Germinal center (tissue), 1 donor: Measurements from ENCODE around the gene ETS2.

Source experiments
- DNase-seq: peaks from one replicate; pipeline ENCODE4 v3.0.0; 2012; ENCODE audit warnings: mixed read lengths, low spot score

The ETS2 gene

DNA sequence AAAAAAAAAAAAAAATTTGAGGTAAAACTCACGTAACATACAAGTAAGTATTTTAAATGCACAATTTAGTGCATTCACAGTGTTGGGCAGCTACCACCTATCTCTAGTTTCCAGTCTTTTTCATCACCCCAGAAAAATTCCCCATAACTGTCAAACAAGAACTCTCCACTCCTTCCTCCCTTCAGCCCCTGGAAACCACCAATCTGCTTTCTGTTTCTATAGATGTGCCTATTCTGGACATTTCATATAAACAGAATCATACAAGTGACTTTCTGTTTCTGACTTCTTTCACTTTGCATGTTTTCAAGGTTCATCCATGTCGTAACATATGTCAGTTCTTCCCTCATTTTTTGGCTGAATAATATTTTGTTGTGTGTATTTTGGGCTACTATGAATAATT, 24.9 kb upstream of the ETS2 start:
- DNase-seq: no peak

DNA sequence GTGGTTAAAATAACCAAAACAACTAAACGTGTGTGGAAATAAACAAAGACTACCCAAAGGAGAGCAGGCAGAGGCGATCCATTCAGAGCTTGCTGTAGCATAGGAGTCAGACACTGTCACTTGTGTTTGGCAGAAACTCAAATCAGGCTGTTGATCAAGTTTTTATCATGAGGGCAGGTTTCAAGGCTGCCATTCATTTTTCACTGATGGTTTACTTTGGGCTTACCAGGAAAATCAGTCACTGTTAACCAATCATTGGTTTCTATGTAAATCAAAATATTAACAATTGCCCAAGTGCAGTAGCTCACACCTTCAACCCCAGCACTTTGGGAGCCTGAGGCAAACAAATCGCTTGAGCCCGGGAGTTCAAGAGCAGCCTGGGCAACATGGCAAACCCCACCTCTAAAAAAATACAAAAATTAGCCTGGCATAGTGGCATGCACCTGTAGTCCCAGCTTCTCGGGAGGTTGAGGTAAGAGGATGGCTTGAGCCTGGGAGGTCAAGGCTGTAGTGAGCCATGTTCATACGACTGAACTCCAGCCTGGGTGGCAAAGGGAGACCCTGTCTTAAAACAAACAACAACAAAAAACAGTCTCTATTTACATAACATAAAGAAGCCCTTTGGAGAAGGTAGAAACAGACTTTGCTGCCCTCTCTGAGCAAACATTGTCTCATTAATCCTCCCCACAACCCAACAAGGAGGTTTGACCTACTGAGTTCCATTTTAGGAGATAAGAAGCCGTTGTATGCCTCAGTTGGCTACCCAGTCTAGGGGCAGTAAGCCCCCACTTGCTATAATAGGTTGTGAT, 21.1 kb upstream of the ETS2 start:
- DNase-seq: no peak

- no peak for DNase-seq
Measured at GRCh38 chr21:38785483-38785882, 20.2 kb upstream of the ETS2 start.

DNA sequence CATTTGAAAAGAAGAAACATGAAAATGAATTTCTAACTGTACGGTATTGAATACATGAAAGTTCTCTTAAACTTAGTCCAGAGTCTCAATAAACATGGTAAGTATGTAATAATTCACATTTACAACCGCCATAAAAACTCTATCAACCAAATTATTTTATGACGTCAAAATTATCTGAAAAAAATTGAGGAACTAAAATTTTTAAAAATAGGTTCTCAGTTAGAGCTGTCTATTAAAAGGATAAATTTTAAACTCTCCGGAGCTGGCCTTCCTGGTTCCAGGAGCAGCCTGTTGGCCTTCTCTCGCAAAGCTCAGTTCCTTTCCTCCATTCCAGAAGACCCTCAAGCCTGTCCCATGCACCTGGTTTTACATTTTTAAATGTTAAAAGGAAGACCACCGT, 18.7 kb upstream of the ETS2 start:
- no peak for DNase-seq

- DNase-seq: no peak
Measured at GRCh38 chr21:38787461-38788274, 18.1 kb upstream of the ETS2 start.

GRCh38 chr21:38788275-38788905, 17.3 kb upstream of the ETS2 start:
- DNase-seq: no peak

- no peak for DNase-seq
Measured at GRCh38 chr21:38789275-38789674, 16.5 kb upstream of the ETS2 start.

DNA sequence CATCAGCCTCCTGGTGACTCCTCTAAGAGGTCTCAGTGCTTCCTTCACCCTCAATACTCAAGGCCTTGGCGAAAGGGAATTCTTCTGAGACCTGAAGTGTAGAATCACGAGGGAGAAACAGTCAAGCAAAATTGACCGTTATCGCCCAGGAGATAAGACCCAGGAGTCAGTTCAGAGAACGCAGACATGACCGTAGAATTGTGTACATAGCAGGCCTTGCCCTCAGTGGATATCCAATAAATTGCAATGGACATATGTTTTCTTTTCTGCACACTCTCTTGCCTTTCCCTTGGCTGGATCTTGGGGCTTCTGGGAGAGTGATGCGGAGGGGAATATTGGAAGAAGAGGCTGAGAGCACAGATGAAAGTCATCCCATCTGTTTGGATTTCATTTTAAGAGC, 15.7 kb upstream of the ETS2 start:
- no peak for DNase-seq

- no peak for DNase-seq
Measured at GRCh38 chr21:38790961-38791360, 14.8 kb upstream of the ETS2 start.

- no peak for DNase-seq
Measured at GRCh38 chr21:38792676-38793459, 12.9 kb upstream of the ETS2 start.

DNA sequence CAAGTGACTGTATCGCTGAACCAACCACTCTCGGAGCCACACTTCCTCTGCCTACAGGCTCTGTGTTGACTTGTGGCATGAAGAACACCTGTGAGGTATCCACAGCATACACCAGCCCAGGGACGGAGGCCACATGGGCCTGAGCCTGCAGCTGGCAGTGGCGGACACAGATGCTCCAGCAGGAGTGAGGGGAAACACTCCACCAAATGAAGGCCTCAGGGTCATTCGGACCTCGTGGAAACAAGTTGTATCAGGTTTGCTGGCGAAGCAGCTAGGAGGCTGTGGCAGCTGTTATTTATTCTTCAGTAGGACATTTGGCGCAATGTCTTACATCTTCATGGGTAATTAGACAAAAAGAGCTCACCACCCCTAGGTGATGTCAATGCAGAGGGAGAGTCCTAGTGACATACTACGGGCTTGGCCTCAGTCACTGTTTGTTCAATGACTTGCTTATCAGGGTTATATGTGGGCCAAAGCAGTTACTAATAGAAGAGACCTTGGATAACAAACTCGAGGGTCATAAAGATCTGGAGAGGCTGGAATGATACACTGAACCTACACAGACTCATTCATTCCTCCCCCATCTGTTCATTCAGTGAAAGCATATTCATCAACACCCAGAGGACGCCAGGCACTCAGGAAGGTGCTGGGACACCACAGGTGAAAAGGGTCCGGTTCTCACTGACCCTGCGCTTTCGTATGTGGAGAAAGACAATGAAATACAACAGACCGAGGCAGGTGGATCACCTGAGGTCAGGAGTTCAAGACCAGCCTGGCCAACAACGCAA, 11.6 kb upstream of the ETS2 start:
- DNase-seq: no peak

- DNase-seq: no peak
Measured at GRCh38 chr21:38794978-38795377, 10.8 kb upstream of the ETS2 start.

DNA sequence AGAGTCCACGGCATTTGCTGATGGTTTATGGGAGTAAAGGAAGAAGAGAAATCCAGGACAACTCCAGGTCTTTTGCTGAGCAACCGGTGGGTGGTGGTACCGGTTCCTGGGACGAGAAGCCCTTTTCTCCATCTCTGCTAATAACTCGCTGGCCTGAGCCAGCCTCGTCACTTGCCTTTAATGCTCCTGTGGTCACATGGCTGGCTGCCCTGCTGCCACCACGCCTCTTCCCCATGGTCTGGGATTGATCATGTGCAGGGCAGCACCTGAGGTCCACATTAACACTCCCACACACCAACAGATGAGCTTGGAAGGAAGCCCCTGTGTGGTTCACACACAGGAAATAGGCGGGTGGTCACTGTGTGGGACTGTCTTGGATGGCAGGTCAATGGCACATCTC, 10.3 kb upstream of the ETS2 start:
- no peak for DNase-seq

- no peak for DNase-seq
Measured at GRCh38 chr21:38796424-38796823, 9.3 kb upstream of the ETS2 start.

DNA sequence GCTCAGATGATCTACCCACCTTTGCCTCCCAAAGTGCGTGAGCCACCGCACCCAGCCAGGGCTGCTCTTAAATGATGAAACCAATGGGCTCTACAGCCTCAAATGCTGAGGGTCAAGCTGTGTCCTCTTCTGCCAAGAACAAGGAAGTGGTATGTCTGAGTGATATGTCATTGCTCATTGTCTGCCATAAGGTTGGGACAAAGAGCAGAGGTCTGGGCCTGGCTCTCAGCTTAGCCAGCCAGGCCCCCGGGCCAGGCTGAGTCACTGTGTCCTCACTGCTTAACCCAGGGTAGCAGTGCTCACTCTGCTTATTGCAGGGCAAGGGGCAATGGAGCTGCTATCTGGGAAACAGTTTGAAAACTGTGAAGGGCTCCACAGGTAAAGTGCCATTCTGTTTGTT, 8.3 kb upstream of the ETS2 start:
- no peak for DNase-seq

- no peak for DNase-seq
Measured at GRCh38 chr21:38798081-38798480, 7.6 kb upstream of the ETS2 start.

GRCh38 chr21:38798481-38798882, 7.2 kb upstream of the ETS2 start:
- DNase-seq: no peak

DNA sequence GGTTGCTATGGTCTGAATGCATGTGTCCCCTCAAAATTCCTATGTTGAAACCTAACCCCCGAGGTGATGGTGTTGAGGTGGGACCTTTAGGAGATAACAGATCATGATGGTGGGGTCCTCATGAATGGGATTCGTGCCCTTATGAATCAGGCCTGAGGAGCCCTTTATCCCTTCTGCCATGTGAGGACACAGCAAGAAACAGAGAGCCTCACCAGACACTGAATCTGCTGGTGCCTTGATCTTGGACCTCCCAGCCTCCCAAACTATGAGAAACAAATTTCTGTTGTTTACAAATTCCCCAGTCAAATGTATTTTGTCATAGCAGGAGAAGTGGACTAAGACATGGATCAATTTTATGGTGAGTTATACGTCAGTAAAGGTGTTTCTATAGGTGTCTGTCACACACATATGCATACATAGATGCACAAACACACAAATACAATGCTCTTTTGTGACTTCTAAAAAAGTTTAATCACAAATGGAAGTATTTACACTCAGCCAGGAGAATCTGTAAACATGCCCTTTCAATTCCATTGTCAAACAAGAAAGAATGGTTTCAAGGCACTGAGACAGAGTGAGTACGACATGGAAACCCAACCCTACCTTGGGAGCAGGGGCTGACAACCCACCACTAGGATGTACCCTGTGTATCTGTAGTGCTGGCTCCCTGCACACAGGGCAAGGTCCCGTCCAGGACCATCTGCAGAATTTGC, 5.5 kb upstream of the ETS2 start:
- no peak for DNase-seq

GRCh38 chr21:38800924-38801744, 4.6 kb upstream of the ETS2 start:
- DNase-seq: no peak
